HCT116 (cell line): Measurements from ENCODE around the gene DOCK9.

Experiments used
- CEBPB ChIP-seq: IDR thresholded peaks from 2 replicates; pipeline ENCODE4 v1.6.1; 2012; ENCODE audit warnings: low read depth
- EZH2 ChIP-seq: fragments of 200-600 bp; sonication (generic); IDR thresholded peaks from 2 replicates; pipeline ENCODE4 v1.6.1; 2017; ENCODE audit warnings: antibody characterized with exemption, mixed run types
- POLR2A ChIP-seq: IDR thresholded peaks from 2 replicates; pipeline ENCODE4 v1.7.0; 2011; ENCODE audit warnings: borderline replicate concordance; ENCODE audit not compliant: insufficient read depth, insufficient read length; ENCODE audit errors: extremely low read depth
- POLR2AphosphoS5 ChIP-seq: IDR thresholded peaks from 2 replicates; pipeline ENCODE4 v1.6.1; 2011; ENCODE audit warnings: mild to moderate bottlenecking, low read depth, low read length, moderate library complexity
- RAD21 ChIP-seq: IDR thresholded peaks from 2 replicates; pipeline ENCODE4 v1.6.1; 2012; ENCODE audit warnings: low read depth, mild to moderate bottlenecking
- REST ChIP-seq: IDR thresholded peaks from 2 replicates; pipeline ENCODE4 v1.6.1; 2012; ENCODE audit warnings: low read depth
- SIN3A ChIP-seq: IDR thresholded peaks from 2 replicates; pipeline ENCODE4 v1.6.1; 2012; ENCODE audit warnings: low read depth
- TF ChIP-seq, protein P1 (sequence below), 3 experiments: fragments of 200-600 bp in 1 of 3; sonication (generic) in 1 of 3; IDR thresholded peaks in 2 of 3; conservative IDR thresholded peaks in 1 of 3; 2 replicates each; pipeline ENCODE4 v1.5.1; 2012 to 2017; ENCODE audit warnings: low read depth in 2 of 3, low read length in 2 of 3, antibody characterized with exemption in 1 of 3, borderline replicate concordance in 1 of 3, control low read depth in 1 of 3, mild to moderate bottlenecking in 1 of 3, mixed read lengths in 1 of 3, mixed run types in 1 of 3, moderate library complexity in 1 of 3; ENCODE audit not compliant: insufficient read depth in 1 of 3
- TF ChIP-seq, protein P2 (sequence below): IDR thresholded peaks from 2 replicates; pipeline ENCODE4 v1.6.1; 2011; ENCODE audit warnings: mild to moderate bottlenecking, low read length, moderate library complexity; ENCODE audit not compliant: insufficient replicate concordance; ENCODE audit errors: extremely low read depth
- TF ChIP-seq, protein P3 (sequence below): IDR thresholded peaks from 2 replicates; pipeline ENCODE4 v1.6.1; 2012

- TF ChIP-seq, protein P1, sequence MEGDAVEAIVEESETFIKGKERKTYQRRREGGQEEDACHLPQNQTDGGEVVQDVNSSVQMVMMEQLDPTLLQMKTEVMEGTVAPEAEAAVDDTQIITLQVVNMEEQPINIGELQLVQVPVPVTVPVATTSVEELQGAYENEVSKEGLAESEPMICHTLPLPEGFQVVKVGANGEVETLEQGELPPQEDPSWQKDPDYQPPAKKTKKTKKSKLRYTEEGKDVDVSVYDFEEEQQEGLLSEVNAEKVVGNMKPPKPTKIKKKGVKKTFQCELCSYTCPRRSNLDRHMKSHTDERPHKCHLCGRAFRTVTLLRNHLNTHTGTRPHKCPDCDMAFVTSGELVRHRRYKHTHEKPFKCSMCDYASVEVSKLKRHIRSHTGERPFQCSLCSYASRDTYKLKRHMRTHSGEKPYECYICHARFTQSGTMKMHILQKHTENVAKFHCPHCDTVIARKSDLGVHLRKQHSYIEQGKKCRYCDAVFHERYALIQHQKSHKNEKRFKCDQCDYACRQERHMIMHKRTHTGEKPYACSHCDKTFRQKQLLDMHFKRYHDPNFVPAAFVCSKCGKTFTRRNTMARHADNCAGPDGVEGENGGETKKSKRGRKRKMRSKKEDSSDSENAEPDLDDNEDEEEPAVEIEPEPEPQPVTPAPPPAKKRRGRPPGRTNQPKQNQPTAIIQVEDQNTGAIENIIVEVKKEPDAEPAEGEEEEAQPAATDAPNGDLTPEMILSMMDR (IDR thresholded peaks at IDR 0.05 in 2 of 3, conservative IDR thresholded peaks at IDR 0.05 in 1 of 3; ENCODE audit: borderline replicate concordance in 1 of 3, insufficient read depth in 1 of 3, low read depth in 2 of 3, low read length in 2 of 3) = no peak
- no peak for TF ChIP-seq EZH2
- TF ChIP-seq POLR2A = no peak
- no peak for TF ChIP-seq CEBPB
- TF ChIP-seq, protein P2, sequence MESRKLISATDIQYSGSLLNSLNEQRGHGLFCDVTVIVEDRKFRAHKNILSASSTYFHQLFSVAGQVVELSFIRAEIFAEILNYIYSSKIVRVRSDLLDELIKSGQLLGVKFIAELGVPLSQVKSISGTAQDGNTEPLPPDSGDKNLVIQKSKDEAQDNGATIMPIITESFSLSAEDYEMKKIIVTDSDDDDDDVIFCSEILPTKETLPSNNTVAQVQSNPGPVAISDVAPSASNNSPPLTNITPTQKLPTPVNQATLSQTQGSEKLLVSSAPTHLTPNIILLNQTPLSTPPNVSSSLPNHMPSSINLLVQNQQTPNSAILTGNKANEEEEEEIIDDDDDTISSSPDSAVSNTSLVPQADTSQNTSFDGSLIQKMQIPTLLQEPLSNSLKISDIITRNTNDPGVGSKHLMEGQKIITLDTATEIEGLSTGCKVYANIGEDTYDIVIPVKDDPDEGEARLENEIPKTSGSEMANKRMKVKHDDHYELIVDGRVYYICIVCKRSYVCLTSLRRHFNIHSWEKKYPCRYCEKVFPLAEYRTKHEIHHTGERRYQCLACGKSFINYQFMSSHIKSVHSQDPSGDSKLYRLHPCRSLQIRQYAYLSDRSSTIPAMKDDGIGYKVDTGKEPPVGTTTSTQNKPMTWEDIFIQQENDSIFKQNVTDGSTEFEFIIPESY = no peak
- no peak for TF ChIP-seq POLR2AphosphoS5
- no peak for TF ChIP-seq RAD21
- TF ChIP-seq REST = no peak
- TF ChIP-seq SIN3A = no peak
- TF ChIP-seq, protein P3, sequence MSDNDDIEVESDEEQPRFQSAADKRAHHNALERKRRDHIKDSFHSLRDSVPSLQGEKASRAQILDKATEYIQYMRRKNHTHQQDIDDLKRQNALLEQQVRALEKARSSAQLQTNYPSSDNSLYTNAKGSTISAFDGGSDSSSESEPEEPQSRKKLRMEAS = no peak
Measured at GRCh38 chr13:98890925-98891324, 86.9 kb downstream of the DOCK9 start.
